H1 (cell line): ENCODE measurements around the gene CAMK1G. TPM values are rescaled to one million over a fixed set of nuclear protein-coding genes. Genes with fewer than 3 reads are reported as not detected.

Experiments used
- CTCF ChIA-PET: fragments of 300-600 bp; sonication (Branson Sonifier 250); formaldehyde crosslinking; loops from one replicate; lab custom pipeline; 2021; ENCODE audit not compliant: partially characterized antibody; lab: Charles Lee
- POLR2A ChIA-PET: fragments of 300-600 bp; sonication (Branson Sonifier 250); formaldehyde crosslinking; loops from one replicate; lab custom pipeline; 2021; ENCODE audit warnings: inconsistent platforms; ENCODE audit not compliant: partially characterized antibody; lab: Charles Lee
- DNase-seq, 2 experiments: peaks; one replicate each; pipeline versions ENCODE4 v3.0.0 to v3.0.0-alpha.2; 2010 to 2022; ENCODE audit warnings: low spot score in 2 of 2, low read depth in 1 of 2, mixed read lengths in 1 of 2
- FAIRE-seq: peaks from 2 replicates; lab custom pipeline; 2011; peaks lifted over from hg19 to GRCh38; lab: Jason Lieb, UNC
- H2AFZ ChIP-seq: 2 replicates; pipeline ENCODE4 v1.8.1; 2012; ENCODE audit warnings: low read length, inconsistent platforms
- H2AK5ac ChIP-seq: 2 replicates; pipeline ENCODE4 v1.6.1; 2013; ENCODE audit warnings: low read depth, low read length
- H2BK120ac ChIP-seq: replicated peaks from 2 replicates; pipeline ENCODE3; 2013; ENCODE audit warnings: low read depth, low read length, inconsistent platforms
- H2BK12ac ChIP-seq: 2 replicates; pipeline ENCODE4 v1.6.1; 2013; ENCODE audit warnings: low read depth, low read length
- H2BK15ac ChIP-seq: 2 replicates; pipeline ENCODE4 v1.6.1; 2013; ENCODE audit warnings: low read length
- H2BK20ac ChIP-seq: 2 replicates; pipeline ENCODE4 v1.6.1; 2013; ENCODE audit warnings: low read length
- H2BK5ac ChIP-seq: 2 replicates; pipeline ENCODE4 v1.6.1; 2013; ENCODE audit warnings: low read depth, low read length
- H3K14ac ChIP-seq: 2 replicates; pipeline ENCODE4 v1.6.1; 2013; ENCODE audit warnings: inconsistent platforms; ENCODE audit not compliant: insufficient read length
- H3K18ac ChIP-seq: 2 replicates; pipeline ENCODE4 v1.6.1; 2013; ENCODE audit warnings: low read length; ENCODE audit errors: extremely low read depth
- H3K23ac ChIP-seq: 2 replicates; pipeline ENCODE4 v1.6.1; 2013; ENCODE audit warnings: inconsistent platforms; ENCODE audit not compliant: insufficient read length
- H3K23me2 ChIP-seq: 2 replicates; pipeline ENCODE4 v1.6.1; 2013; ENCODE audit warnings: low read depth, low read length
- H3K27ac ChIP-seq: 2 replicates; pipeline ENCODE4 v1.6.1; 2011; ENCODE audit warnings: low read depth, low read length, inconsistent platforms
- H3K27me3 ChIP-seq, 4 experiments: replicated peaks in 1 of 4; 1 replicate in 1 of 4; 2 replicates in 3 of 4; pipeline versions ENCODE4 v1.6.1 to v1.8.1; 2011 to 2013; ENCODE audit warnings: low read length in 3 of 4, mild to moderate bottlenecking in 3 of 4, inconsistent platforms in 2 of 4, mixed read lengths in 2 of 4, moderate library complexity in 1 of 4; ENCODE audit not compliant: control insufficient read depth in 3 of 4, insufficient read depth in 3 of 4; ENCODE audit errors: extremely low read depth in 1 of 4
- H3K36me3 ChIP-seq, 4 experiments: 2 replicates each; pipeline versions ENCODE4 v1.6.1 to v1.8.1; 2011 to 2013; ENCODE audit warnings: mild to moderate bottlenecking in 4 of 4, low read length in 3 of 4, moderate library complexity in 2 of 4, control low read depth in 1 of 4, inconsistent platforms in 1 of 4; ENCODE audit not compliant: insufficient read depth in 4 of 4, control insufficient read depth in 2 of 4
- H3K4ac ChIP-seq: replicated peaks from 2 replicates; pipeline ENCODE3; 2013; ENCODE audit warnings: low read length, low read depth, mixed read lengths, inconsistent platforms; ENCODE audit not compliant: insufficient read length
- H3K4me1 ChIP-seq, 4 experiments: replicated peaks in 1 of 4; 1 replicate in 1 of 4; 2 replicates in 3 of 4; pipeline versions ENCODE4 v1.6.1 to v1.8.1; 2011 to 2013; ENCODE audit warnings: low read length in 3 of 4, inconsistent platforms in 2 of 4, mixed read lengths in 1 of 4; ENCODE audit not compliant: insufficient read depth in 4 of 4, control insufficient read depth in 3 of 4
- H3K4me2 ChIP-seq, 2 experiments: 2 replicates each; pipeline versions ENCODE4 v1.6.1 to v1.8.1; 2011 to 2013; ENCODE audit warnings: low read depth in 2 of 2, low read length in 2 of 2, control low read depth in 1 of 2, inconsistent platforms in 1 of 2, mild to moderate bottlenecking in 1 of 2; ENCODE audit not compliant: insufficient read depth in 1 of 2
- H3K4me3 ChIP-seq, 4 experiments: fragments of 200-600, 300-600 bp in 1 of 4; sonication (generic), shearing (Covaris generic), sonication (Bioruptor Twin) in 1 of 4; 2 replicates each; pipeline versions ENCODE4 v1.5.1 to v1.8.1; 2011 to 2016; ENCODE audit warnings: low read length in 4 of 4, low read depth in 3 of 4, control low read depth in 2 of 4, inconsistent platforms in 2 of 4, mild to moderate bottlenecking in 2 of 4, mixed read lengths in 1 of 4, moderate library complexity in 1 of 4; ENCODE audit not compliant: insufficient read depth in 2 of 4; ENCODE audit errors: extremely low read depth in 1 of 4
- H3K56ac ChIP-seq: replicated peaks from 2 replicates; pipeline ENCODE3; 2013; ENCODE audit warnings: low read depth, mild to moderate bottlenecking, mixed read lengths, low read length, inconsistent platforms; ENCODE audit not compliant: insufficient read length
- H3K79me1 ChIP-seq: 2 replicates; pipeline ENCODE4 v1.6.1; 2013; ENCODE audit warnings: low read depth, low read length, control low read depth
- H3K79me2 ChIP-seq, 2 experiments: 2 replicates each; pipeline versions ENCODE4 v1.6.1 to v1.8.1; 2012 to 2013; ENCODE audit warnings: low read length in 2 of 2, mild to moderate bottlenecking in 2 of 2, inconsistent platforms in 1 of 2; ENCODE audit not compliant: insufficient read depth in 2 of 2, control insufficient read depth in 1 of 2
- H3K9ac ChIP-seq, 4 experiments: replicated peaks in 1 of 4; 1 replicate in 1 of 4; 2 replicates in 3 of 4; pipeline versions ENCODE4 v1.6.1 to v1.8.1; 2011 to 2013; ENCODE audit warnings: low read depth in 3 of 4, low read length in 3 of 4, control low read depth in 2 of 4, mild to moderate bottlenecking in 2 of 4, moderate library complexity in 2 of 4, inconsistent platforms in 1 of 4; ENCODE audit errors: extremely low read depth in 1 of 4
- H3K9me3 ChIP-seq, 2 experiments: 2 replicates each; pipeline versions ENCODE4 v1.6.1 to v1.8.1; 2012 to 2013; ENCODE audit warnings: mild to moderate bottlenecking in 2 of 2, moderate library complexity in 2 of 2, control low read depth in 1 of 2, inconsistent platforms in 1 of 2, low read depth in 1 of 2, low read length in 1 of 2, mixed read lengths in 1 of 2; ENCODE audit not compliant: insufficient read depth in 2 of 2
- H4K20me1 ChIP-seq, 2 experiments: replicated peaks in 1 of 2; 2 replicates each; pipeline versions ENCODE3 to v1.8.1; 2011 to 2013; ENCODE audit warnings: inconsistent platforms in 2 of 2, low read length in 2 of 2, mild to moderate bottlenecking in 1 of 2; ENCODE audit not compliant: insufficient read depth in 2 of 2, control insufficient read depth in 1 of 2
- H4K5ac ChIP-seq: 2 replicates; pipeline ENCODE4 v1.6.1; 2013; ENCODE audit warnings: low read length, low read depth, mixed read lengths, inconsistent platforms; ENCODE audit not compliant: insufficient read length
- H4K8ac ChIP-seq: 2 replicates; pipeline ENCODE4 v1.8.0; 2013; ENCODE audit warnings: mild to moderate bottlenecking, moderate library complexity, low read length, inconsistent platforms; ENCODE audit not compliant: insufficient read depth; ENCODE audit errors: extremely low read depth
- H4K91ac ChIP-seq: replicated peaks from 2 replicates; pipeline ENCODE3; 2013; ENCODE audit warnings: low read length, mixed read lengths, inconsistent platforms; ENCODE audit not compliant: insufficient read length
- ASH2L ChIP-seq: fragments of 200-600, 300-600 bp; sonication (generic); IDR thresholded peaks from one replicate; pipeline ENCODE4 v1.7.1; 2017; ENCODE audit warnings: low read length
- CBX8 ChIP-seq: fragments of 300-800, 300-1000 bp; sonication (generic); IDR thresholded peaks from 2 replicates; pipeline ENCODE4 v1.7.1; 2016; ENCODE audit warnings: low read depth, low read length, borderline replicate concordance
- EP300 ChIP-seq, 2 experiments: IDR thresholded peaks; 1 replicate in 1 of 2; 2 replicates in 1 of 2; pipeline ENCODE4 v1.6.1; 2011 to 2012; ENCODE audit warnings: low read depth in 2 of 2, low read length in 2 of 2, mild to moderate bottlenecking in 2 of 2, borderline replicate concordance in 1 of 2, inconsistent platforms in 1 of 2, moderate library complexity in 1 of 2
- HDAC6 ChIP-seq: IDR thresholded peaks from one replicate; pipeline ENCODE4 v1.7.1; 2012; ENCODE audit warnings: low read depth, mild to moderate bottlenecking, inconsistent platforms, low read length, moderate library complexity
- KDM4A ChIP-seq: IDR thresholded peaks from one replicate; pipeline ENCODE4 v1.7.1; 2012; ENCODE audit warnings: low read depth, mild to moderate bottlenecking, moderate library complexity, low read length, inconsistent platforms; ENCODE audit not compliant: severe bottlenecking
- NANOG ChIP-seq: IDR thresholded peaks from 2 replicates; pipeline ENCODE4 v1.6.1; 2011; ENCODE audit warnings: low read length, low read depth, mild to moderate bottlenecking, inconsistent platforms; ENCODE audit not compliant: insufficient read depth, poor library complexity, severe bottlenecking
- POLR2A ChIP-seq, 2 experiments: IDR thresholded peaks; 1 replicate in 1 of 2; 2 replicates in 1 of 2; pipeline ENCODE4 v1.6.1; 2011; ENCODE audit warnings: low read depth in 2 of 2, low read length in 2 of 2, mild to moderate bottlenecking in 2 of 2; ENCODE audit errors: control extremely low read depth in 1 of 2
- SIN3A ChIP-seq, 2 experiments: IDR thresholded peaks in 1 of 2; conservative IDR thresholded peaks in 1 of 2; 2 replicates each; pipeline ENCODE4 v1.6.1; 2011 to 2012; ENCODE audit warnings: low read length in 2 of 2, improper control_type of control experiment in 1 of 2, low read depth in 1 of 2, mild to moderate bottlenecking in 1 of 2
- SIX5 ChIP-seq: IDR thresholded peaks from 2 replicates; pipeline ENCODE4 v1.6.1; 2011; ENCODE audit warnings: mild to moderate bottlenecking, low read depth, low read length
- SP2 ChIP-seq: IDR thresholded peaks from 2 replicates; pipeline ENCODE4 v1.6.1; 2012; ENCODE audit warnings: mild to moderate bottlenecking, low read length, inconsistent platforms
- SP4 ChIP-seq: IDR thresholded peaks from 2 replicates; pipeline ENCODE4 v1.6.1; 2012; ENCODE audit warnings: low read length, inconsistent platforms
- SUZ12 ChIP-seq: fragments of 200-600 bp; sonication (generic); IDR thresholded peaks from 2 replicates; pipeline ENCODE4 v1.6.1; 2012; ENCODE audit warnings: mild to moderate bottlenecking, inconsistent platforms, low read length, moderate library complexity, mixed read lengths
- TAF7 ChIP-seq: optimal IDR thresholded peaks from 2 replicates; pipeline ENCODE3; 2011; ENCODE audit warnings: low read depth, mild to moderate bottlenecking, inconsistent platforms, low read length, moderate library complexity, borderline replicate concordance
- WGBS, 2 experiments: shearing (Covaris generic) in 1 of 2; methylation state at CpG; one replicate each; pipeline versions ENCODE4 v1.1.6 to v1.1.7; 2013 to 2015; ENCODE audit warnings: low lambda C conversion rate in 2 of 2, mixed read lengths in 2 of 2, inconsistent platforms in 1 of 2, low coverage in 1 of 2, missing lambda C conversion rate in 1 of 2; ENCODE audit not compliant: insufficient replicate concordance in 2 of 2, insufficient coverage in 1 of 2, insufficient read length in 1 of 2; ENCODE audit errors: extremely low coverage in 1 of 2, missing lambda C conversion rate in 1 of 2; 5-methylcytosine and 5-hydroxymethylcytosine counted together
- polyA plus RNA-seq, 7 experiments: library from polyadenylated mRNA; depleted of rRNA in 3 of 7; stranded (reverse) in 5 of 7; unstranded in 2 of 7; fragments of >200 nt in 5 of 7; fragments of 200-250 nt in 2 of 7; gene quantifications; 1 replicate in 5 of 7; 2 replicates in 1 of 7; 4 replicates in 1 of 7; pipeline versions ENCODE4 v1.2.1 to v1.2.3, GENCODE V29; 2011 to 2013; ENCODE audit warnings: missing spikeins in 2 of 7, mixed read lengths in 2 of 7
- total RNA-seq: library from RNA; stranded (reverse); fragmentation: NEBNext Ultra II Directional; extraction: Animal tissue kit (Norgen Biotek cat#: 25700); gene quantifications from 2 replicates; pipeline ENCODE4 v1.2.1, GENCODE V29; 2021
- TF ChIP-seq, protein P1 (sequence below): IDR thresholded peaks from 2 replicates; pipeline ENCODE4 v1.6.1; 2012; ENCODE audit warnings: inconsistent platforms

The CAMK1G gene
- total and polyA plus RNA-seq, 2 of the 8 experiments (the other 6 are each of a cell fraction or from before 2014, with no cell fraction given), result 1.00 to 1.0 TPM

DNA sequence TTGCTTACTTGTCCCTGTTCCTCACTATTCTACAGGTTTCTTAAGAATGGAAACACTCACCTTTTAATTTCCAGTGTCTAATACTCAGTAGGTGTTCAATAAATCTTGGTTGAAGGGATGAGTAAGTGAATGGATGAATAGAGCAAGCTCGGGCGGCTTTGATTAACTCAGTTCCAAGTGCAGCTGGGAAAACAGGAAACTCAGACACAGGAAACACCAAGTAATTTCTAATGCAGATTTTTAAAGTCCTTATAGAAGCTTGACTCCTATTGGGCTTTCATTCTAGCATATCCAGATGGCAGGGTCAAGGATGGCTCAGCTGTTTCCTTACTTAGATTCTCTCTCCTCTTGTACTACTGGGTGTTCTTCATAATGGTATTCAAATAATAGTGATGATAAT, 14.0 kb downstream of the CAMK1G start:
- Histone ChIP-seq H2AFZ (no peak overlapping the region), H3K36me3 (no peaks in the 10 kb centered on the region), H4K5ac (no peak overlapping the region), H3K4me2 (no peak overlapping the region), H3K23ac (no peak overlapping the region), H4K8ac (no peak overlapping the region), H4K20me1 (no peaks in the 10 kb centered on the region), H3K27ac (no peak overlapping the region), H3K23me2 (no peaks in the 10 kb centered on the region), H3K18ac (no peak overlapping the region), H2AK5ac (no peak overlapping the region), H3K56ac (no peak overlapping the region), H3K79me1 (no peaks in the 10 kb centered on the region), H2BK20ac (no peak overlapping the region), H2BK120ac (no peak overlapping the region), H3K4me3 (no peak overlapping the region), H2BK5ac (no peak overlapping the region), H3K27me3 (no peaks in the 10 kb centered on the region; a peak in 1 of 7 replicates), H3K9ac (no peak overlapping the region), H3K14ac (no peak overlapping the region), H2BK12ac (no peak overlapping the region), H3K4ac (no peak overlapping the region), H3K79me2 (no peaks in the 10 kb centered on the region), H4K91ac (no peak overlapping the region), H3K4me1 (no peaks in the 10 kb centered on the region), H2BK15ac (no peak overlapping the region), H3K9me3 (no peaks in the 10 kb centered on the region)
- TF ChIP-seq POLR2A (IDR thresholded peaks at IDR 0.05; ENCODE audit: control extremely low read depth in 1 of 2, low read depth in 2 of 2, low read length in 2 of 2) (no peak), ASH2L (no peak), EP300 (IDR thresholded peaks at IDR 0.05; ENCODE audit: borderline replicate concordance in 1 of 2, low read depth in 2 of 2, low read length in 2 of 2) (no peak), KDM4A (no peak), SIX5 (no peak), SIN3A (conservative IDR thresholded peaks at IDR 0.05 in 1 of 2, IDR thresholded peaks at IDR 0.05 in 1 of 2; ENCODE audit: low read depth in 1 of 2, low read length in 2 of 2) (no peak), SP2 (no peak), SP4 (no peak), SUZ12 (no peak), TAF7 (no peak), HDAC6 (no peak), NANOG (no peak), CBX8 (no peak)
- TF ChIP-seq, protein P1, sequence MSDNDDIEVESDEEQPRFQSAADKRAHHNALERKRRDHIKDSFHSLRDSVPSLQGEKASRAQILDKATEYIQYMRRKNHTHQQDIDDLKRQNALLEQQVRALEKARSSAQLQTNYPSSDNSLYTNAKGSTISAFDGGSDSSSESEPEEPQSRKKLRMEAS, result no peak
- FAIRE-seq, result no peak
- no peak for DNase-seq
- 88% methylated on average over 2 of the region's 2 CpGs; no CpG with 5 or more reads in 1 of the 2 experiments for WGBS, 2 experiments
- ChIA-PET POLR2A (no interaction called here), CTCF (interaction anchor here (0.7 to 28.8 kb wide), 8 partner anchors 10 to 192 kb away, joined by 3 to 636 read pairs (median 3); partner anchors contain the start of gene CAMK1G)
